SH-SY5Y (cell line): ENCODE measurements around the gene ASTN1.

Experiments
- GATA2 ChIP-seq: IDR thresholded peaks from 2 replicates; pipeline ENCODE4 v1.6.1; 2011; ENCODE audit warnings: mild to moderate bottlenecking, low read depth, low read length
- GATA3 ChIP-seq: IDR thresholded peaks from 2 replicates; pipeline ENCODE4 v1.6.1; 2011; ENCODE audit warnings: low read depth, mild to moderate bottlenecking, low read length, moderate library complexity

DNA sequence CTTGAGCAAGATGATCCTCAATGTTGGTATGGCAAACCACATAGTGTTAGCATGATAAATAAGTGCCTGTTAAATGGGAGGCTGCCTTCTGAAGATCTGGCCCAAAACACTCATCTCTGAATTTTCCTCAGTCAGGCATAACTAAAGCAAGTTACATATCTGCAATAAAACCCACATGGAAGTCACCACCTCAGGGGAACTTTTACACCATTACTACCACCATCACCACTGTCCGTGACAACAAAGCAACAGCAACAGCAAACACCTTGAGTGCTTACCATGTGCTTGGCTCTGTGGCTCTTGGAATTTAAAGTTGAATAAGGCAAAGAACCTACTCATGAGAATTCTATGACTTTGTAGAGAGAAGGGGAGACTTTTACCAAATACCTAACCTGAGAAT lies 233.0 kb downstream of the ASTN1 start:
- TF ChIP-seq GATA2: no peak
- no peak for TF ChIP-seq GATA3
